Fibroblast of skin of scalp (primary cell): ENCODE results near the gene PLAC8L1. TPM values are rescaled to one million over a fixed set of nuclear protein-coding genes. Genes with fewer than 3 reads are reported as not detected.
A peak's percentile ranks its signal among the peaks of the same experiment; 100 is the strongest.
"Not testable (repeated sequence)": the region's sequence is repeated elsewhere in the genome, so short reads cannot be mapped to it uniquely, and the experiment has no call there.

Source experiments
- DNase-seq: peaks from one replicate; pipeline ENCODE4 v3.0.0-alpha.2; 2013
- polyA plus RNA-seq, 2 experiments: library from polyadenylated mRNA; unstranded; fragments of 120-200 nt; gene quantifications; one replicate each; pipeline ENCODE4 v1.2.1, GENCODE V29; 2013; ENCODE audit not compliant: insufficient read length in 2 of 2

The PLAC8L1 gene, protein sequence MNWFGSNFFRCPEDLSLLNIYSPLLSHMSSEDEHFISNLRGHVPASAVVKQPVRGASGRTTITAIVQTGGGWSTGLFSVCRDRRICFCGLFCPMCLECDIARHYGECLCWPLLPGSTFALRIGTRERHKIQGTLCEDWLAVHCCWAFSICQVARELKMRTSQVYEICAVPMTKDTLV
- 0.77 TPM for polyA plus RNA-seq (2013, experiment 1 of 2; ENCODE audit: insufficient read length)
- 0.86 TPM for polyA plus RNA-seq (2013, experiment 2 of 2; ENCODE audit: insufficient read length)

DNA sequence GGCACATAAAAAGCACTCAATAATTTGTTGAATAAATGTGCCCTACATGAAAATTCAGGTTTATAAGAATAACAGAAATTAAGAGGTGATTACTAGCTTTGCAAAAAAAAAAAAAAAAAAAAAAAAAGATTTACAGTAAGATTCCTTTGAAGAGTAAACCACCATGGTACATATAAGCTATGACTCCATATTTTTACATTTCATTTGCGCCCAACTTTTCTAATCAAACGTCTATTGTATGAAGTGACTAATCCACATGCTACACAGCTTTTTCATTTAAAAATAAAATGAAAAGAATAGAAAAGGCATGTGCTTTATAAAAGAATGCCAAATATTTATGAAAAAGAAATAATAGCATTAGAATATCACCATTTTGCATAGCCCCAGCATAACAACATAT lies at the start of gene PLAC8L1:
PLAC8L1 (minus strand) TSS at position 101 of the 400 bp plus-strand sequence. CDS start 1,266 bp downstream, outside the sequence.
- no peak for DNase-seq

GRCh38 chr5:146151970-146152369 lies 46.6 kb upstream of the PLAC8L1 start:
- no peak for DNase-seq

- DNase-seq: no peak
Measured at GRCh38 chr5:146137967-146138403, 32.6 kb upstream of the PLAC8L1 start.

DNA sequence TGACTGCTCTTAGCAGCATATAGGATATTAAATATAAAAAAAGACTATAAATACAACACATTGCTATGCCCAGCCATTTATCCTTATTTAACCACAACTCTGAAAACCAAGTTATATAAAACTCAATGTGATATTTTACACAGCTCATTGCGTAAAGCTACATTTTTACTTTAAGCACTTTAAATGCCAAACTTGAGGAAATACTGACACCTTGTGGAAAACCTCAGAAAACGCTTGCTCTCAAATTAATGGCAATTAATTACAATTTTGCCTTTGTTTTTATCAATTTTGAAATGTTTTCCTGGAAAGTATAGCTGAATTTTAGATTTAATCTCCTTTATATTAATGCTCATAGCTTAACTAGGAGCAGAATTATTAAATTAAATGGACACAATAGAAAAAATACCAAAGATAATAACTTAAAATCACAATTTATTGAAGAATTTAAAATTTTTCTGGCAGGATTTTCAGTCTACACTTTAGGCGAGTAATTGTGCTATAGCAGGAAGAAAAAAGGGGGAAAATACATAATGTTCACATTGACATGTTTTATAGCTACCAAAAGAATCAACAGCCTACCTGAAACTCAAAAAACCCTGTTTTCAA lies 25.2 kb upstream of the PLAC8L1 start:
- peak; percentile 37 for DNase-seq

GRCh38 chr5:146126068-146126467 lies 20.7 kb upstream of the PLAC8L1 start:
- no peak for DNase-seq

GRCh38 chr5:146124580-146124979 lies 19.2 kb upstream of the PLAC8L1 start:
- no peak for DNase-seq

GRCh38 chr5:146121451-146121850 lies 16.1 kb upstream of the PLAC8L1 start:
- DNase-seq: not testable (repeated sequence)

- no peak for DNase-seq
Measured at GRCh38 chr5:146118322-146118721, 12.9 kb upstream of the PLAC8L1 start.

GRCh38 chr5:146117216-146117615 lies 11.8 kb upstream of the PLAC8L1 start:
- DNase-seq: not testable (repeated sequence)

DNA sequence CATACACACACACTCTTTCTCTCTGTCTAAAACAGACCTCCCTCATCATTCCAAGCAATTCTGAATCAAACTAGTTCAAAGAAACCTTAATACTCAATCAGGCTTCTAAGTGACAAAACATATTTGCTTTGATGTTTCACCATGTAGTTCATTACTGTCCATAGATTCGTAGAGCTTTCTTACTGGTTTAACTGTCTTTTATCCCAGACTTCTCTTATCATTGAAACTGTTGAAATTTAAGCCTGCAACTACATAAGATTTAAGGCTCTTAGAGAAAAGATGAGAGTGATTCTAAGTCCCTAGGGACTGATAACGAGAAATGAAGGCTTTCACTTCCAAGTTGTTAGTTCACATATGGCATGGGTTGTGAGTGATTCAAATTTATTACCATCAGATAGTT lies 11.0 kb upstream of the PLAC8L1 start:
- no peak for DNase-seq

DNA sequence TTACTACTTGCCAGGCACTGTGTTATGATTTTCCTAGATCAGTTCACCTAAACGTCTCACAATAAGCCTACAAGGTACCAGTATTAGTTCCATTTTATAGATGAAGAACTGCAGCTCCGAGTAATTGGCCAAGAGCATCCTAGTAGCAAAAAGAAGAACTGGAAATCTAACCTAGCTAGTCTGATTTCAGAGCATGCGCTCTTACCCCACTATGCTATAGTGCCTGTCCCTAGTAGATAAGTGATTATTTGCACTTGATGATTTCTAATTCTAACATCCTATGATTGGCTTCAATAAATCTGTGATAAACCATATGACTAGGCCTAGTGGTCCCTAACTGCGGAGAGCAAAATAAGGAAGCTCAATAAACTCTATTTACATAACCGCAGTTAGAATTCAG lies 7.1 kb upstream of the PLAC8L1 start:
- no peak for DNase-seq

GRCh38 chr5:146111409-146111808 lies 6.0 kb upstream of the PLAC8L1 start:
- DNase-seq: no peak

DNA sequence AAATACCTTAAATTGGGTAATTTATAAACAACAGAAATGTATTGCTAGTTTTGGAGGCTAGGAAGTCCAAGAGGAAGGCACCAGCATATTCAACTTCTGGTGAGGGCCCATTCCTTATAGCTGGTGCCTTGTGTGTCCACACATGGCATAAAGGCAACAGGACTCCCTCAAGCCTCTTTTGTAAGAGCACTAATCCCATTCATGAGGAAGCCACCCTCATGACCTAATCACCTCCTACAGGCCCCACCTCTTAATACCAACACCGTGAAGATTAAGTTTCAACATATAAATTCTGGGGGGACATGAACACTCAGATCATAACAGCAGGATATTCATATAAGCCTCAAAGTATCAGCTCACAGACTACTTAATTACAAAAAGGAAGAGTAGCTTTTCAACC lies 4.0 kb upstream of the PLAC8L1 start:
- no peak for DNase-seq

DNA sequence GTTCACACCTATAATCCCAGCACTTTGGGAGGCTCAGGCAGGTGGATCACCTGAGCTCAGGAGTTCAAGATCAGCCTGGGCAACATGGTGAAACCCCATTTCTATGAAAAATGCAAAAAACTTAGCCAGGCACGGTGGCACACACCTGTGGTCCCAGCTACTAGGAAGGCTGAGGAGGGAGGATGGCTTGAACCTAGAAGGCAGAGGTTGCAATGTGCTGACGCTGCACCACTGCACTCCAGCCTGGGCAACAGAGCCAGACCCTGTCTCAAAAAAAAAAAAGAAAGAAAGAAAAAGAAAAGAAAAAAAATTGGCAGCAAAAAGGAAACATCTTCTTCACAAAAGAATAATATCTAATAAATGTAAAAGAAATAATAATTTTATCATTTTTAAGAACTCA lies 3.5 kb upstream of the PLAC8L1 start:
- DNase-seq: not testable (repeated sequence)

DNA sequence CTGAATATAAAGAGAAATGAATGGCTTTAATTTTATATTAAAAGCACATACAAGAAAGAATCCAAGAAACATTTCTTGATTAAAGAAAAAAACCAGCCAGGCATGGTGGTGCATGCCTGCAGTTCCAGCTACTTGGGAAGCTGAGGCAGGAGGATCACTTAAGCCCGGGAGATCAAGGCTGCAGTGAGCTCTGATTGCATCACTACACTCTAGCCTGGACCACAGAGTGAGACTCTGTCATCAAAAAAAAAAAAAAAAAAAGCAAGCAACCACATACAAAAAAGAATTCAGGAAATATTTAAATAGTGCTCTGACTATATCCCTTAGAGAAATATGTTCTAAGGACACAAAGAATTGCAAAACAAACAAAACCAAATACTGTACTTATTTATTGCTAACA lies 2.5 kb upstream of the PLAC8L1 start:
- peak; percentile 24 for DNase-seq

- DNase-seq: no peak
Measured at GRCh38 chr5:146103594-146103993, 1.8 kb downstream of the PLAC8L1 start.

DNA sequence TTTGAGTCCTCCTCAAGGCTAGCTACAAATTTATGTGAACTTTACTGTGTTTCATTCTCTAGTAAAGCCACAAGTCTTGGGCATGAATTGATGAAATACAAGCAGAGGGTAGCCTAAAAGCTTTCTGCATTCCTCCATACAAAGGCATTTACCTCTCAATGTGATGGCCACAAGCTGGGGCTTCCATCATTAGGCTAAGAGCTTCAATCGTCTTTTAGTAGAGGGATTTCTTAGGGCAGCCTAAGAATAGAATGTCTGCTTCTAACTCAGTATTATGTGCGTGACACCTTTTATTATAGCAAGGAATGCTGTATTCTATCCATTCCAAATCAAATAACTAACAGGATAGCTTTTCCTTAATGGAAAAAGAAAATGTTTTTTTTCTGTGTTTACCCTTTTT lies 3.7 kb downstream of the PLAC8L1 start:
- no peak for DNase-seq

- DNase-seq: no peak
Measured at GRCh38 chr5:146098047-146098446, 7.3 kb downstream of the PLAC8L1 start.

- no peak for DNase-seq
Measured at GRCh38 chr5:146091881-146092280, 13.5 kb downstream of the PLAC8L1 start.

- no peak for DNase-seq
Measured at GRCh38 chr5:146089287-146089686, 16.1 kb downstream of the PLAC8L1 start.

- no peak for DNase-seq
Measured at GRCh38 chr5:146088098-146088497, 17.3 kb downstream of the PLAC8L1 start.

GRCh38 chr5:146084376-146084775 lies 21.0 kb downstream of the PLAC8L1 start:
- no peak for DNase-seq

- no peak for DNase-seq
Measured at GRCh38 chr5:146082798-146083197, 22.6 kb downstream of the PLAC8L1 start.

DNA sequence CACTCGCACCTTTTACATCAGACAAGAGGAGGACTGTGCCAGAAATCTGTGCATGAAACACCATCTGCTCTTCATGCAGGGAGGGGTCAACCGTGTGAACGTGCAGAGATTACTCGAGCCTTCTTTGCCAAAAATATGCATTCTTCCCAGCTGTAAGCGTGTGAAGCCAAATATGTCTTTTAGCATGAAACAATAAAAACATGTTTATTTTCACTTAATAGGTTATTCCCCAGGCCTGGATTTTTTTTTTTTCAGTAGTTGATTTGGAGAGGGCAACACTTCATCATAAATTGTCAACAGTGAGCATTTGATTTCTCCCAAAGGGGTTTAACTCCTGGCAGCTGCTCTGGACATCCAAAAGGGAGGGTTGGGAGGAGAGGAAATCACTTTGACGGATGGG lies 23.8 kb downstream of the PLAC8L1 start:
- DNase-seq: no peak
